ENCODE data around the gene CHN2. TPM values are rescaled to one million over a fixed set of nuclear protein-coding genes. Genes with fewer than 3 reads are reported as not detected.
"Not testable (repeated sequence)": the region's sequence is repeated elsewhere in the genome, so short reads cannot be mapped to it uniquely, and the experiment has no call there.

Gene CHN2
- total RNA-seq, 2 experiments from 2014 or later = 10.1 to 12.6 TPM

GRCh38 chr7:29193316-29194205 lies 1.0 kb upstream of the CHN2 start:
- no peak for ATAC-seq
- Mint-ChIP-seq H3K9me3 (ENCODE audit: low read depth) (no peaks in the 10 kb centered on the region), H3K27ac (no peak overlapping the region), H3K4me3 (peak overlapping the region; percentile 89), H3K27me3 (peaks cover 70% of the 10 kb centered on the region), H3K36me3 (peaks cover 2% of the 10 kb centered on the region), H3K4me1 (peaks cover 27% of the 10 kb centered on the region)
- no peak for DNase-seq
- CTCF ChIA-PET = no interaction called here

- Mint-ChIP-seq H3K27me3 (peaks cover 70% of the 10 kb centered on the region), H3K4me3 (peak overlapping the region; percentile 89), H3K4me1 (peaks cover 27% of the 10 kb centered on the region), H3K27ac (no peak overlapping the region), H3K36me3 (peaks cover 2% of the 10 kb centered on the region), H3K9me3 (ENCODE audit: low read depth) (no peaks in the 10 kb centered on the region)
- CTCF ChIA-PET = no interaction called here
- no peak for DNase-seq
- ATAC-seq = no peak
These were observed 375 bp upstream of the CHN2 start for GRCh38 chr7:29194206-29194593.

DNA sequence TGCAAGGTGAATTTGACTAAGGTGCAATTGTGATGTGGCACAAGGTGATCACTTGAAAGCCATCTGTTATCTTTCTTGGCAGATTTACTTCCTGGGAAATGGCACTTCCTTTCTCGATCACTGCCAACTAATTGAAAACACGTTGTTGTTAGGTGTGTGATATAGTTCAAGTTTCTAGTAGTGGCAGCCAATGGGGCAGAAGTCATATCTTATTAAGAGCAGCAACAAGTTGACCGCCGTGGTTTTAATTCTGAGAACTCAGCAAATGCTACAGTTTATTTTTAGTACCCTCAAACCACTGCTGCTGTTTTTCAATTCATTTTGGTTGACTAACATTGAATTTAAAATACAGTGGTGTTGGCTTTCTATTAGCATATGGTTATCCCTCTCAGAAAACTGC lies 1.6 kb downstream of the CHN2 start:
- Mint-ChIP-seq H3K27me3 (peaks cover 56% of the 10 kb centered on the region), H3K36me3 (peaks cover 2% of the 10 kb centered on the region), H3K27ac (peak overlapping the region; percentile 49), H3K4me1 (peaks cover 27% of the 10 kb centered on the region), H3K4me3 (peak overlapping the region; percentile 89), H3K9me3 (ENCODE audit: low read depth) (no peaks in the 10 kb centered on the region)
- peak; percentile 77 for DNase-seq
- peak; percentile 51 for ATAC-seq
- CTCF ChIA-PET = interaction anchor here (1.0 to 1.7 kb wide), 5 partner anchors 8 to 213 kb away, joined by 3 to 7 read pairs (median 3); no protein-coding TSS in a partner anchor

DNA sequence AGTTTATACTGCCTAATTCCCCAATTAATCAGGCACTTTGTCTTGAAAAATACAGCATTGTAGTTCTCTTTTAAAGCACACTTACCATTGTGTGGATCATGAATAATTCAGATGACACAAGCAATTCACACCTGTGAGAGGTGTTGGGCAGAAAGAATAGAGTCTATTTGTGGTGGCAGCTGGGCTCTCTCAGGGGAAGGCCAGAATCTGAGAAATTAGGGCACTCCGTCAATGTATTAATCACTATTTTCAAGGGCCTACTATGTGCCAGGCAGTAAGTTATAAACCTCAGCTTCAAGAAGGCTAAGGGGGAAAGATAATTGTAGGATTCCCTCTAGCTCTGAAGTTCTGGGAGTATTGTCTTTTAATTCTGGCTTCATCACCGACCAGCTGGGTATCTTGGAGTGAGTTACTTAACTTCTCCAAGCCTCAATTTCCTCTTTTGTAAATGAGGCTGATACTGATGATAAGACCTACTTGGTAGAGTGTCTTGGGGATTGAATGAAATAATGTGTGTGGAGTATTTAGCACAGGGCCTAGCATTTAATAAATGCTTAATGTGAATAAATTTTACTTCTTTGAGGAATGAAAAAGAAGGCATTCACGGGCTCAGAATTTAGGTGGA lies 2.5 kb downstream of the CHN2 start:
- Mint-ChIP-seq H3K4me3 (peak overlapping the region; percentile 89), H3K27ac (peak overlapping the region; percentile 49), H3K27me3 (peaks cover 50% of the 10 kb centered on the region), H3K4me1 (peaks cover 27% of the 10 kb centered on the region), H3K9me3 (ENCODE audit: low read depth) (no peaks in the 10 kb centered on the region), H3K36me3 (peaks cover 2% of the 10 kb centered on the region)
- CTCF ChIA-PET = interaction anchor here (1.0 to 1.5 kb wide), 3 partner anchors 9 to 148 kb away, joined by 3 to 4 read pairs (median 3); no protein-coding TSS in a partner anchor
- DNase-seq (no peak), ATAC-seq (no peak)

DNA sequence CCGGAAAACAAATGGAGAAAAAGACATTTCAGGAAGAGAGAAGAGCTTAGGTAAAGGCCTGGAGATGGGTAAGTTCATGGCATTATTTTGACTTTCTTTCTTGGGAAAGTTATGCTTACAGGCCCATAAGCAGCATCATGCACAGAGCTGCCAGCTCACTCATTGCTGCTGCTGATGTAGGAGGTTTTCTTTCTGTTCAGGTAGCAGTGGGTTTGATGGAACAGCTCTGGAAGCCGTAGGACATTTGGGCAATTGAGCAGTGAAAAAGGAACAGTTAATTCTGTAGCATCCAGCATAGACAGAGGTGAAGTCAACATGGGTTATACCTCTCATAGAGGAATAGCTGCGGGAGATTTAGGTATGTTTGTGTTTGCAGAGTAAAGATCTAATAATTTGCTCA lies 3.3 kb downstream of the CHN2 start:
- Mint-ChIP-seq H3K4me3 (no peak overlapping the region), H3K9me3 (ENCODE audit: low read depth) (no peaks in the 10 kb centered on the region), H3K4me1 (peaks cover 28% of the 10 kb centered on the region), H3K27ac (no peak overlapping the region), H3K27me3 (peaks cover 42% of the 10 kb centered on the region), H3K36me3 (peaks cover 2% of the 10 kb centered on the region)
- DNase-seq (no peak), ATAC-seq (no peak)
- CTCF ChIA-PET = interaction anchor here (1.4 kb wide), 1 partner anchor 8 kb away, joined by 3 read pairs; no protein-coding TSS in a partner anchor

DNA sequence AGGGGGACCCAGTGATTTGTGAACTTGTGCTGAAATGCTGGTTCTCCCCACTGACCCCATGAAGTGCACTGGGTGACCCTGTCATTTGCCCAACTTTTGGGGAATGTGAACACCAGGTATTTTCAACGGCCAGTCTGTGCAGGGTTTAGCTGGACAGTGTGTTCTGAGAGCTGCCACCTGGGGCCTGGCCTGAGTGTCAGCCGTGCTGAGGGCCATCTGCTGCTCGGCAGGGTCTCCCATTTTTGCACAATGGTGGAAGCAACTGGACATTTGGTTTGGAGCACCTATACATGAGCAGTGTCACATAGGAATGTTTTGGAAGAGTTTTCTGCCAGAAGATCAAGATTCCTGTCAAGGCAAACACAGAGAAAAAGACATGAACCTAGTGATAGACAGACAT lies 5.2 kb downstream of the CHN2 start:
- ATAC-seq (no peak), DNase-seq (no peak)
- Mint-ChIP-seq H3K27ac (no peak overlapping the region), H3K36me3 (peaks cover 2% of the 10 kb centered on the region), H3K9me3 (ENCODE audit: low read depth) (no peaks in the 10 kb centered on the region), H3K4me1 (peaks cover 28% of the 10 kb centered on the region), H3K27me3 (peaks cover 27% of the 10 kb centered on the region), H3K4me3 (no peak overlapping the region)
- CTCF ChIA-PET = interaction anchor here (0.9 kb wide), 1 partner anchor 10 kb away, joined by 3 read pairs; no protein-coding TSS in a partner anchor

GRCh38 chr7:29202651-29203069 lies 8.1 kb downstream of the CHN2 start:
- peaks cover 18% of the 10 kb centered on the region for H3K4me1 Mint-ChIP-seq

GRCh38 chr7:29204491-29205272 lies 10.1 kb downstream of the CHN2 start:
- Mint-ChIP-seq H3K9me3 (ENCODE audit: low read depth) (no peaks in the 10 kb centered on the region), H3K27ac (no peak overlapping the region), H3K4me1 (peaks cover 27% of the 10 kb centered on the region), H3K27me3 (no peaks in the 10 kb centered on the region), H3K36me3 (no peaks in the 10 kb centered on the region), H3K4me3 (no peak overlapping the region)
- DNase-seq (no peak), ATAC-seq (no peak)
- CTCF ChIA-PET = interaction anchor here (1.1 to 3.8 kb wide), 2 partner anchors 15 to 204 kb away, joined by 4 to 19 read pairs; no protein-coding TSS in a partner anchor

More at GRCh38 chr7:29202651-29203069, 8.1 kb downstream of the CHN2 start:
- H3K36me3 Mint-ChIP-seq = no peaks in the 10 kb centered on the region
- H3K9me3 Mint-ChIP-seq (ENCODE audit: low read depth) = no peaks in the 10 kb centered on the region
- H3K4me3 Mint-ChIP-seq = no peak overlapping the region
- no peak overlapping the region for H3K27ac Mint-ChIP-seq
- CTCF ChIA-PET = no interaction called here
- peaks cover 9% of the 10 kb centered on the region for H3K27me3 Mint-ChIP-seq
- DNase-seq (no peak), ATAC-seq (no peak)

DNA sequence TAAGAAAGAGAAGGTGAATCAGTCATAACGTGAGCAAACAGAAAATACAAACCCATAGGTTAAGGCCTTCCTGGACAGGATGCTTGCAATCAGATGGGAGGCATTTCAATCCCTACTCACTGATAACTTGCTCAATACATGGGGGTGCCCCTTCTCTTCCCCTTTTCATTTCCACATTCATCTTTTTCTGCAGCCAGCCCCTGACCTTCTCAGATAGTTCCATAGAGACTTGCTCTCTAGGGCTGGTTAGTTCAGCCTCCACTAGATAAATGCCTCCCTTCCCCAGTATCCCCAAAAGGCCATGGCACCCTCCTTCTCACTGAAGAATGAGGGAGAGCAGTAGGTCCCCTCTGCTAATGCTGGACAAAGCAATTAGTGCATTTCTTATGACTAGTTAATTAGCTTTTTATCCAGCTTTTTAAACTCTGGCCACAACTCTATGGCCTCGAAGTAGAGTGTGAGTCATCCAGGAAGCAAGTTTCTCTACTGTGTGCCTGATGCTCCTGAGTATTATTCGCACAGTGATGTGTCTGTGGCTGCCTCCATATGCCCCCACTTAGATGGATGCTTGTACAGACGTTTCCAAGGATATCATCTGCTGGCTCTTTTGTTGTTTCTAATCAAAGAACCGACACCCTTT lies 12.7 kb downstream of the CHN2 start:
- DNase-seq (no peak), ATAC-seq (peak; percentile 88)
- CTCF ChIA-PET = interaction anchor here (1.5 to 3.8 kb wide), 3 partner anchors 11 to 18 kb away, joined by 4 to 19 read pairs (median 4); no protein-coding TSS in a partner anchor
- H3K36me3 Mint-ChIP-seq = no peaks in the 10 kb centered on the region
- H3K27ac Mint-ChIP-seq = no peak overlapping the region
- no peak overlapping the region for H3K4me3 Mint-ChIP-seq
- H3K27me3 Mint-ChIP-seq = no peaks in the 10 kb centered on the region
- peaks cover 26% of the 10 kb centered on the region for H3K4me1 Mint-ChIP-seq
- H3K9me3 Mint-ChIP-seq (ENCODE audit: low read depth) = no peaks in the 10 kb centered on the region

DNA sequence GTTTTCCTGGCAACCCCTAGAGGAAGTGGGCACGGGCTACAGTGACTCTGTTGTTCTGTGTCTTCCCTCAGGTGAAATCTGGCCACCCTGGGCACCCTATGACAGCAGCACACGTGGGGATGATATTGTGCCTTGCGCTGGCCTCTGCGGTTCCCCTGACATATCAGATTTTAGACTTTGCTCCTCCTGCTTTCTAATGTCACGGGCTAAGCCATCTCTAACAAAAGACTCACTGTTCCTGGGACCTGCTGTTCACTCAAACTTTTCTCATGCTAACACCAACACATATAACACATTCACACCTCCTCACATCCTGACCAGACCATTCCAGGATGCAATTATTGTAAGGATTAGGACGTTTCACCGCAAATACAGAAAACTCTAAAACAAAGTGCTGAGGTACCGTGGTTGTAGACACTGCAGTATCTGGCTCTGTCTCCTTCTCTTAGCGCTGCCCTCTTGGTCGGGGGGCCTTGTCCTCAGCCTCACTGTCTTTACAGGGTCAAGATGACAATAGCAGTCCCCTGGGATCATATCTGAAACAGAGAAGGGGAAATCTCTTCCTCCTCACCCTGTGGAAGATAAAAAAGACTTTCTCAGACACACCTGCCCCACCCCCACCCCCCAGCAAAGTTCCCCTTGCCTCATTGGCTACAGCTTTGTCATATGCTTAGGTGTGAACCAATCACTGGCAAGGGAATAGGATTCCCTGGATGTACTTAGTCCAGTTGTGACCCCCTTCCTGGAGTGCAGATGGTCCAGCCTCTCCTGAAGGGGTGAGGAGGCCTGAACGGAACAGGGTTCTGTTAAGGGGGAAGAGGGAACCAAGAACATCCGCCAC lies 14.1 kb downstream of the CHN2 start:
- no peak overlapping the region for H3K4me3 Mint-ChIP-seq
- peaks cover 25% of the 10 kb centered on the region for H3K4me1 Mint-ChIP-seq
- no peak overlapping the region for H3K27ac Mint-ChIP-seq
- DNase-seq (no peak), ATAC-seq (no peak)
- H3K9me3 Mint-ChIP-seq (ENCODE audit: low read depth) = no peaks in the 10 kb centered on the region
- CTCF ChIA-PET = no interaction called here
- H3K27me3 Mint-ChIP-seq = no peaks in the 10 kb centered on the region
- H3K36me3 Mint-ChIP-seq = no peaks in the 10 kb centered on the region

DNA sequence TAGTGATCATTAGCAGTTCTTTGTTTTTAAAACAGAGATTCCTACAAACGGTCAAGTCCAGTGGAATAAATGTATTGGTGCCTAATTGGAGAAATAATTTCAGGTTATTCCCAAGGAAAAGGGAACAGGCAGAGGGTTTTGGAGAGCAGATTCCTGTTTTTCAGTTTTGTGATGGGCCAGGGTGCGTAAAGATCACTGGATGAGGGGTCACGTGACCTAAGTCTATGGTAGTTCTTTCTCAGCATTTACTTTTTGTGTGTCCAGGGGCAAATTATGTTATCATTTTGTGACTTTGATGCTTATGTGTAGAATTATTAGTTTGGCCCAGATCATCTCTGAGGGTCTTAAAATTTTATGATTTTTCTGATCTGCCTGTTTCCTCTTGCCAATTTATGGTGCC lies 15.2 kb downstream of the CHN2 start:
- H3K27ac Mint-ChIP-seq = no peak overlapping the region
- peaks cover 25% of the 10 kb centered on the region for H3K4me1 Mint-ChIP-seq
- ATAC-seq (no peak), DNase-seq (no peak)
- no peaks in the 10 kb centered on the region for H3K9me3 Mint-ChIP-seq (ENCODE audit: low read depth)
- CTCF ChIA-PET = no interaction called here
- no peaks in the 10 kb centered on the region for H3K36me3 Mint-ChIP-seq
- H3K27me3 Mint-ChIP-seq = no peaks in the 10 kb centered on the region
- no peak overlapping the region for H3K4me3 Mint-ChIP-seq

- H3K9me3 Mint-ChIP-seq (ENCODE audit: low read depth); CTCF ChIA-PET; H3K36me3 Mint-ChIP-seq; ATAC-seq; H3K27ac Mint-ChIP-seq; DNase-seq; H3K27me3 Mint-ChIP-seq; H3K4me3 Mint-ChIP-seq: not testable (repeated sequence)
- peaks cover 11% of the 10 kb centered on the region for H3K4me1 Mint-ChIP-seq
These were observed 18.2 kb downstream of the CHN2 start for GRCh38 chr7:29212736-29213135.

All from activated CD8-positive, alpha-beta memory T cell treated with anti-CD3 and anti-CD28 coated beads, Interleukin-2, amount 10 ng/mL, durations not matched to agents 7 days and 5 days (primary cell).